ENCODE measurements around the gene ZNF41.
"Not testable (repeated sequence)": the region's sequence is repeated elsewhere in the genome, so short reads cannot be mapped to it uniquely, and the experiment has no call there.

Gene ZNF41

DNA sequence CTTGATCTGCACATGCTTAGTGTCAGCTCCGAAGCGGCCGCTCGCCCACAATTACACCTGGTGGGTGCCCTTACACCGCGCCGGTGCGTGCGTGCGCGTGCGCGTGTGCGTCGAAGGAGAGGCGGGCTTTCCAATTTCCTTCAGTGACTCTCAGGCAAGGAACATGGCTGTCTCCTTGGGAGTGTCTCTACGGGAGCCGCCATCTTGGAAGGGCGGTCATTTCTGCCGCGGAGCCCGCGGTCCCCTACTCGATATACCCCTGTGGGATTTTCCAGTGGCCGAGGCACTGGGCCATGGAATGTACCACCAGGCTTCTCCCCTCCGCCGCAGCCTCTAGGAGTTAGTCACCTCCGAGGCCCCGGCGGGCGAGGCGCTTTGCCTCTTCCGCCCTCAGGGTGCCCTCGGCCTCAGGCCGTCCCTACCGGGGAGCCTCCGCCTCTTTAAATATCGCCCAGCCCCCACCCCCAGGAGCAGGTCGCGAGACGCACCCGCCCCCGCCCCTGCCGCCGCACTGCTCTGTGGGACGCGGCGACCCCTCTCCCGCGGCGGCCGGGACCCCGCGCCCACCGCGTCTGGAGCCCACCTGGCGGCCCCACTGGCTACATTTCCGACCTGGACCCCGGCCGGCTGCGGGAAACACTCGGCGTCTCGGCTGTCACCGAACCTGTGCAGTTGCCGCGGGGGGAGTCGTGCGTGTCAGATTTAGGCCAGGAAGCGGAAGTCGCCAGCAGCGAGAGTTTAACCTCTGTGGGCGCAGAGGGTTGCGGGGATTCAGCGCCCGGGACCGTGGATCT is at the start of gene ZNF41:
Gene ZNF41, minus strand, starts transcription at position 711 of the 794 bp plus-strand sequence. CDS start 15,741 bp downstream, outside the sequence.
- DNase-seq (ENCODE audit: low read depth) = no peak

DNA sequence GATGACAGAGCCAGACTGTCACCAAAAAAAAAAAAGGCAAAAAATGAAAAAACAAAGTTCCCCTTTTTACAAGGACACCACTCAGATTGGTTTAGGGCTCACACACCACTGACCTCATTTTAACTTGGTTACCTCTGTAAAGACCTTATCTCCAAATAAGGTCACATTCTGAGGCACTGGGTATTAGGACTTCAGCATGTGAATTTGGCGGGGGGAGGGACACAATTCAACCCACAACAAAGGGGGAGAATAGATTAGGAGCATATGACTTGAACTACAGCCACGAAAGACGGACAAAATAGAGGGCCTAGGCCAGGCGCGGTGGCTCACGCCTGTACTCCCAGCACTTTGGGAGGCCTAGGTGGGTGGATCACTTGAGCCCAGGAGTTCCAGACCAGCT is 47.0 kb upstream of the ZNF41 start:
- no peak for DNase-seq (ENCODE audit: low read depth)

DNA sequence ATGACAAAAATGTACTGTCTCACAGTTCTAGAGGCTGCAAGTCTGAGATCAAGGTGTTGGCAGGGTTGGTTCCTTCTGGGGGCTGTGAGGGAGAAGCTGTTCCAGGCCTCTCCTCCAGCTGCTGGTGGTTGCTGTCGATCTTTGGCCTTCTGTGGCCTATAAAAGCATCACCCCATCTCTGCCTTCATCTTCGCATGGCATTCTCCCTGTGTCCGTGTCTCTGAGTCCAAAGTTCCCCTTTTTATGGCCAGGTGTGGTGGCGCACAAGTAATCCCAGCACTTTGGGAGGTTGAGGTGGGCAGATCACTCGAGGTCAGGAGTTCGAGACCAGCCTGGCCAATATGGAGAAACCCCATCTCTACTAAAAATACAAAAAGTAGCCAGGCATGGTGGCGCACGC is 46.5 kb upstream of the ZNF41 start:
- DNase-seq (ENCODE audit: low read depth) = no peak

DNA sequence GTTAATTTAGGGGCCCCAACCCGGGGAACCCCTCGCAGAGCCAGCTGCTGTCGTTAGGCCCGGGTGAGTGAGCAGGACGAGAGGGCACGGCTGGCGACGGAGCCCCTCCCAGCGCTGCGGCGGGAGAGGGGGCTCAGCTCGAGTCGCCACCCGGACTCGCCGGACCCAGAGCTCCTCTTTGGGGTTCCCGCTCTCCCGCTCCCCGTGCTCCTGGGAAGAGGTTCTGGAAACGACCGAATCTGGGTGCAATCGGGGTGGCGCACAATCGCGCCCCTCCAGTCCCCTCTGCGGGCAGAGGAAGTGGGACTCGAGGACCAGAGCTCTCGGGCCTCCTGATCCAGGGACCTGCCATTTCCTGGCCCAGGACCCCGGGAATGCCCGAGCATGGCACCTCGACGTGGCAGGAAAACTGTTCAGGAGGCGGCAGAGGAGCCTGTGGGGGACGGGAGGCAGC is 40.7 kb upstream of the ZNF41 start:
- DNase-seq (ENCODE audit: low read depth) = no peak

DNA sequence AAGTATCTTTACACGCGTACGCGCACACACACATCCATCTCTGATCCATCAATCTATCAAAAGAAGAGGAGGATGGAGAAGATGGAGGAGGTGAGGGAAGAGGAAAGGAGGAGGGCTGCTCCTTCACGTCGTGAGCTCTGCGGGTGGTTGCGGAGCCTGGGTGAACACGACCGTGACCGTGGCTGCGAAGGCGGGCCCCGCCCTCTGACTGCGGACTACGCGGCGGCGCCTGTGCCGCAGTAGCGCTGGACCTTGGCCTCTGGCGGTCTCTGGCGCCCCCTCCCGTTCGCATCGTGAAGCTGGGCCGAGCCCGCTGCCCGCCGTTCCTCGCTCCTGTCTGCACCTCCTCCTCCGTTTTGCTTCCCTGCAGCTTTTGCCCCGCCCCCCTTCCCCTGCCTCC is 40.3 kb upstream of the ZNF41 start:
- DNase-seq (ENCODE audit: low read depth) = no peak

DNA sequence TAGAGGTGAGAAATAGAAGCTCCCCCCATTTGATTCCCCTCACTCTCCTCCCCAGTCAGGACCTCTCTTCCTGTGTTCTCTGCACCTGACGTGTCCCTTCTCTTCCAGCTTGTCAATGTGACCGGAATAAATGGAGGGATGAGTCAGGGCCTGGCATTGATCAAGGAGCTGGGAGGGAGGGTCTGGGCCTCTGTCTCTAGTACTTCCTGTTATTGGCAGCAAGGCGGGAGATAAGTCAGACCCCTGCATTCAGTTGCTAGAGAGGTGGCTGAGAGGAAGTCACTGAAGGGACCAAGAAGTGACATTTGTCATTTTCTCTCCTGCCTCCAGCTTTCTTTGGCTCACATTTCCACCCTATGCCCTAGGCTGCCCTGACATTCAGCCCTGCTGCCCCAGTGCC is 35.1 kb upstream of the ZNF41 start:
- no peak for DNase-seq (ENCODE audit: low read depth)

DNA sequence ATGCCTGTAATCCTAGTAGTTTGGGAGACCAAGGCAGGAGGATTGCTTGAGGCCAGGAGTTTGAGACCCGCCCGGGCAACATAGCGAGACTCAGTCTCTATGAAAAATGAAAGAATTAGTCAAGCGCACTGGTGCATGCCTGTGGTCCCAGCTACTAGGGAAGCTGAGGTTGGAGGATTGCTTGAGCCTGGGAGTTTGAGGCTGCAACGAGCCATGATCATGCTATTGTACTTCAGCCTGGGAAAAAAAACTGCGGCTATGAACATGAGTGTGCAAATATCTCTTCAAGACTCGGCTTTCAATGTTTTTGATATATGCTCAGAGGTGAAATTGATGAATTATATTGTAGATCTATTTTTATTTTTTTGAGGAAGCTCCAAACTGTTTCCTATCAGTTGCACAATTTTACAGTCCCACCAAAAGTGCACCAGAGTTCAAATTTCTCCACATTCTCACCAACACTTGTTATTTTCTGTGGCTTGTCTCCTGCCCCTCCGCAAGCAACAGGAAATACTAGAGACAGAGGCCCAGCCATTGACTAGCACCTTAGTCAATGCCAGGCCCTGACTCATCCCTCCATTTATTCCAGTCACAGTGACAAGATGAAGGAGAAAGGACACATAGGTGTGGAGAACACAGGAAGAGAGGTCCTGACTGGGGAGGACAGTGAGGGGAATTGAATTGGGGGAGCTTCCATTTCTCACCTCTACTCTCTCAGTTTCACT is 33.1 kb upstream of the ZNF41 start:
- no peak for DNase-seq (ENCODE audit: low read depth)

DNA sequence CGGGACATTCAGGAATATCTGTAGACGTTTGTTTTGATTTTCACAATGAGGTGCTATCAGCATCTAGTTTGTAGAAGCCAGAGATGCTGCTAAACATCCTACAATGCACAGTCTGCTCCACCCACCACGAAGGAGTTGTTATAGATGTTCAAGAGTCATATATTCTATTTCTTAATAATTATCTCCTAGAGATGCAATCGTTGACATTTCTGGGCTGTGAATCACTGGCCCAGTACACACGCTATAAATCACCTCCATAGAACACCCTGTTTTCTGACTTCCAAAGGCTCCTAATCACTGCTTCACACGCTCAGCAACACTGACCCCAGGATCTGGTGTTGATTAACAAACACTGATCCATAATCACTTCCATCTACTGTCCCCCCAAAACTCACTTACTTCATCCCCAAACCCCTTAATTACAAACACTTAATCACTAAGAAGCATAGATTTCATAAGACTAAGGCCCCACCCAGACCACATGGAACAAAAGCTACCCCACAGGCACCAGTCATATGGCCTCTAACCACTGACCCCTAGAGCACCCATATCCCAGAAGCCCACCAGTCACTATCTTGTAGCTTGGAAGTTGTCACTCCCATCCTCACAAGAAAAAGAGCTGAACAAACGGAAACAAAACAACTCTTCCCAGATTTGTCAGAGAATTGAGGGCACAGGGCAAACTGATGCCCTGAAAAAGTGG is 31.7 kb upstream of the ZNF41 start:
- no peak for DNase-seq (ENCODE audit: low read depth)

DNA sequence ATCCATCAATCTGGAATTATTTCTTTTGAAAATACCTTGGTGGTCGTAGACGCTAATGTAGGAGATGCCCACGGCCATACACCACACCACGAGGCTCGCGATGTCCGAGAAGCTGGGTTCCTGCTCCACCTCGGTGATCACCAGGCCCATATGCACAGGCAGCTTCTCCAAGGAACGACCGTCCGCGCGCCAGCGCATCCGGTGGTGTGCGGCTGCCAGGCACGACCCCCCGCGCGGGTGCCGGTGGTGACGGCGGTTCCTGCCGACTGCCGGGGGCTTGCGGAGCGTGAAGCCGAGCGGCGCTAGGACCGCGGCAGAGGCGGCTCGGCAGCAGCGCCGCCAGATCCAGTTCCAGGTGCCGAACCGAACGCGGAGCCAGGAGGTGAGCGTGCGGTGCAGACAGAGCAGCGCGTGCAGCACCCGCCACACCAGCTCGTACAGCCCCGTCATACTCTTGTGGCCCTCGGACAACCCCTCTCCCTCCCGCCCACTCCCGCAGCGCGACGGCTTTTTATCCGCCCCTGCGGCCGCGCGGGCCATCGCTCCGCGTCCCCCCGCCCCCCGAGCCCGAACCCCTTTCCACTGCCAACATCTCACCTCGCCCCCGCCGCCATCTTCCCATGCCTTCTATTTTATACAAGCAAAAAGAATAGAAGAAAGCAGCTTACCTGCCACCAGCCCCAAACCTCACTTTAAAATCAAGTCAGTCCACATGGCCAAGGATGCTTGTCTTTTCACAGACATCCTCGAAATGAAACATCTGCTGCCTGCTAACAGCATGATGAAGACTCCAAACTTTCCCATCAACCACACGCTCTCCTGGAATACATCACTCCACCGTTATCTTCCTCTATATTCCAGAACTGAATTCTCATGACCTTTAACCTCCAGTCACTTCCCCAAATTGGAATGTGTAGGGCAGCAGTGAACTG is 30.3 kb upstream of the ZNF41 start:
- DNase-seq (ENCODE audit: low read depth) = not testable (repeated sequence)

DNA sequence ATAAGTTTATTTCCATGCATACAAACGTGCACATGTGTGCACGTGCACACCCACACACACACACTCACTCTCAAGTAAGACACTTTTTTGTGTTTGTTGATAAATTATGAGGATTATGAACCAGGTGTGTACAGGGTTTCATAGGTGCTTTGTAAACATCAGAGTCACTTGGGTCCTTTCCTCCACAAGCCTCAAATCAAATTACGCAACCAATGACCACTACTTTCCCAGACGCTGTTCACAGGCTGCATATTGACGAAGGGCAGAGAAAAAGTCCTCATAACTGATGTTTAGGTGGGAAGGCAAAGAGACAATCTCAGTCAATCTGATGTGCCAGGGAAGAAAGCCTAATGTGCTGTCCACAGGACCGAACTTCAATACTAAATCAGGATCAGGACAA is 29.4 kb upstream of the ZNF41 start:
- DNase-seq (ENCODE audit: low read depth) = not testable (repeated sequence)

DNA sequence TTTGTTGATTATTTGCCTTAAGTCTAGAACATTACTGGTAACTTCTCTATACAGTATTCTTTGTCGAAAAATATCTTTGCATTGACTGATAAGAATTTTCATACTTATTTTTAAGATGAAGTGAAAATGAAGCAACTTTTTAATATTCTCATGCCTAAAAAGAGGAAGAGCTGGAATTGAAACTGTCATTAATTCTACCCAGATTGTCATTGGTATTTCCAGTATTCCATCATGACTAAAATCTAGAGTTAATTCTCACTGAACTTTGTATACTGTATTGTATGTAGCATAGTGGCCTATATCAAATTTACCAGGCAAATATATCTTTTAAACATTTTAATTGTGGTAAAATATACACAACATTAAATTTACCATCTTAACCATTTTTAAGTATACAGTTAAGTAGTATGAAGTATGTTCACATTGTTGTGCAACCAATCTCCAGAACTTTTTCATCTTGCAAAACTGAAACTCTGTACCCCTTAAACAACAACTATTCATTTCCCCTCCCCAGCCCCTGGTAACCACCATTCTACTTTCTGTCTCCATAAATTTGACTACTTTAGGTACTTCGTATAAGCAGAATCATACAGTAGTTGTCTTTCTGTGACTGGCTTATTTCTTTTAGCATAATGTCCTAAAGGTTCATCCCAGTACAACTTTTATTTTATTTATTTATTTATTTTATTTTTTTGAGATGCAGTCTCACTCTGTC is 24.3 kb upstream of the ZNF41 start:
- no peak for DNase-seq (ENCODE audit: low read depth)

DNA sequence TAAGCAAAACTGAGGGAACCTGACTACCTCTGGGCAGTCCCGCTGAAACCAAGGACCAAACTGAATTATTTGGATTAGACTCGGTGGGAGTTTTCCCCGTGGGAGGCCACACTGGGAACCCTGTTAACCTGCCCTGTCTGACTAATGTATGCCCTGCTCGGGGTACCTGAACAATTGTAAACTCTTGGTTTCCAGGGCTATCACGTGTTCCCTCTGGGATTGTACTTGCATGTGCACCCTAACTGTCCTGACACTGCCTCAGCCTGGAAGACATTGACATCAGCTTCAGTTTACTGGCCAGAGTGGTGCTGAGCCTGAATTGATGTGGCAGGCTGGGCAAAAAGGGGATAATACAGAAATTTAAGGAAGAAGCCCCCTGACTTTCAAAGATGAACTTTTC is 20.1 kb upstream of the ZNF41 start:
- no peak for DNase-seq (ENCODE audit: low read depth)

DNA sequence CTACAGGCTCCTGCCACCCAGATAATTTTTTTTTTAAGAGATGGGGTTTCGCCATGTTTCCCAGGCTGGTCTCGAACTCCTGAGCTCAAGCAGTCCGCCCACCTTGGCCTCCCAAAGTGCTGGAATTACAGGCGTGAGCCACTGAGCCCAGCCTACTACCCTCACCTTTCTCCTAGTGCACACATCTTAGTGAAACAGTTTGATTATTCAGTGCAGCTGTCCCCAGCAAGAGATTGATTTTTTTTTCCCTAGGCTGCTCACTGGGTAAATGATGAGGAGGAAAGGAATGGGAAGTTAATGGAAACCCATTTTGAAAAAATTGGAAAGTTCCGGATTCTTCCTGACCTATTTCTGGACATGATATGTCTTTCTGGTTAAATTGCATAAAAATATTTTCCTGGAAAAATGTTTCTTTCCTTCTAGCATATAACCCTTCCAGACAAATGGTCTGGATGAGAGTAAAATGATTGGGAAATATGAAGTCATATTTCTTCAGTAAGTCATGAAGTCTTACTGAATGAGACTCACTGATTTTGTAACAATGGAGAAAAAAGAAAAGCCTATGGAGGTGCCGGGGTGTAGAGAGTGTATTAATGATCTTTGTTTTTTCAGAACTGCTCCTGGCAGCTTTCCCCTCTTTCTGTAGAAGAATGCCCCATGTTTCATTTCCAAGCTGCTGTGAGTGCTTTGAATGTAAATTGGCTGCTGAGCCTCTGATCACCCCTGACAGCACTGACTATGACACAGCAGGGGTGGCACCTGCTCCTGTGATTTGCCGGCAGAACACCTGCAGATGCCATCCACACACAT is 19.5 kb upstream of the ZNF41 start:
- DNase-seq (ENCODE audit: low read depth) = no peak

DNA sequence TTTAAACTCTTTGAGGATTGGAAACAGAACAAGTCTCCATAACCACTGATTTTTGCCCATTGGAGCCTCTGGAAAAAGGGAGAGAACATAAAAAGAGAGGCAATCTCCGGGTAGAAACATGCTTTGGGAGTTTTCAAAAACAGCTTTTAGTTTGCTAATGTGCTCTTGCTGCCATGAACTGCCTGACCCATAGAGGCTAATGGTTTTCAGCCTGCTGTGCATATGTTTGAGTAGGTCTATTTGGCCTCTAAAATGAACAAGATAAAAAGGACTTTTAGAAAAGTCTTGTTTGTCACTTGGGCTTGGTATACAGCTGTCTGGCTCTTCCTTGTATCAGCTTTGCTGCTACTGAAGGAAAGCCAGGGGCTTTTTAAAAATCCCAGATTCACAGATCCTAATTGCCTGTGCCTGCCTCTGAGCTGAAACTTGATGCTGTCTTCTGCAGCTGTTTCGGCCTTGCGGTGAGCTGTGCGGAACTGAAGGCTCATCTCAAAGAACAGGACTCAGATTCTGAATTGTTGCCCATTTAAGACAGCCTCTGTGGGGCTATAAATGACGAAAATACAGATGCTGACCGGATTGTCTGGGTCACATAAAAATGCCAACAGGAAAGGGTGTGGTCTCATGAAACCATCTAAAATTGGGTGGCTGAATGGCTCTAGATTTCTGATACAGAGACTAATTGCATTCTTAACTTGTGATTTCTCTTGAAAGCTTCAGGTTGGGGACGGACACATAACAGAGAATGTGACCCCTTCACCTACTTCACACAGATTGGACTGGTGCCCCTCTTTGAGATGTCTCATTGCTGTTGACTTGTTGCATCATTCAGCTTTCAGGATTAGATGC is 18.4 kb upstream of the ZNF41 start:
- DNase-seq (ENCODE audit: low read depth) = no peak

DNA sequence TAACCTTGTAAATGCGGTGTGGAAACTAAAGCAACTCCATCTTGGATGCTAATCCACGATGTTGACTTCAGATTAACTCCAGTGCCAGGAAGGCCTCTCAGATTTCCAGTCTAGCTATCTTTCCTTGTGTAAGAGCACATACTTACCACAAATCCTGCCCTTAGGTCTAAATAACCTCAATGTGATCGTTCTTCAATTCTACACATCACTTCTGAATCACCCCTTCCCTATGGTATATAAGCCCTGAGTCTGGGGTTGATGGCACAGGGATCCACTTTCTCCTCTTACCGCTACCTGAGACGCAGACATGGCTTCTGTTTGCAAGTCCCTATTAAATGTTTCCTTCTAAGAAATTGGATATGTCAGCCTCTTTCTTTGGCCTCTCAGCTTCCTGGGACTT is 17.5 kb upstream of the ZNF41 start:
- DNase-seq (ENCODE audit: low read depth) = no peak

DNA sequence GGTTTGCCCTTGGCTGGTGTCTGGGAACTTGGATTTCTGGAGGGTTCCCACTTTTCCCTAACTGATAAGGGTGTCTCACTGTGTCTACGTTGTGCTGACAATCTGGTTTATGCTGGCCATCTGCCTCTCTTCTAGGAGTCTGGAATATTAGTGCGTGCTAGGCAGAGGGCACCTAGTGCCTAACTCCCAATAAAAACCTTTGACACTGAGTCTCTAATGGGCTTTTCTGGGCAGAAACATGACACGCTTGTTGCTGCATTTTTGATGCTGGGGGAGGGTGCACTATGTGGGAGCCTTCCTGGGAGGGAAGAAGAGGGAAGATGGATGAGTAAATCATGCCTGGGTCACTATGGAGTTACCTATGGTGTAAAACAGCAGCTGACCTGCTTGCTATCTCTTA is 16.3 kb upstream of the ZNF41 start:
- DNase-seq (ENCODE audit: low read depth) = no peak

DNA sequence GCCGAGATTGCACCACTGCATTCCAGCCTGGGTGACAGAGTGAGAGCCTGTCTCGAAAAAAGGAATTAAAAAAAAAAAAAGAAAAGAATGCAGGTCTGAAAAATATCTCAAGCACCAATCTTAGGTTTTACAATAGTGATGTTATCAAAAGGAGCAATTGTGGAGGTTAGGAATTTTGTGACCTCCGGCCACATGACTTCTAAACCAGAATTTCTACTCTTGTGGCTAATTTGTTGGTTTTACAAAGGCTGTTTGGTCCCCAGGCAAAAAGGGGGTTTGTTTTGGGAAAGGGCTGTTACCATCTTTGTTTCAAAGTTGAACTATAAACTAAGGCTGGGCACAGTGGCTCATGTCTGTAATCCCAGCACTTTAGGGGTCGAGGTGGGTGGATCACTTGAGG is 15.4 kb upstream of the ZNF41 start:
- no peak for DNase-seq (ENCODE audit: low read depth)

DNA sequence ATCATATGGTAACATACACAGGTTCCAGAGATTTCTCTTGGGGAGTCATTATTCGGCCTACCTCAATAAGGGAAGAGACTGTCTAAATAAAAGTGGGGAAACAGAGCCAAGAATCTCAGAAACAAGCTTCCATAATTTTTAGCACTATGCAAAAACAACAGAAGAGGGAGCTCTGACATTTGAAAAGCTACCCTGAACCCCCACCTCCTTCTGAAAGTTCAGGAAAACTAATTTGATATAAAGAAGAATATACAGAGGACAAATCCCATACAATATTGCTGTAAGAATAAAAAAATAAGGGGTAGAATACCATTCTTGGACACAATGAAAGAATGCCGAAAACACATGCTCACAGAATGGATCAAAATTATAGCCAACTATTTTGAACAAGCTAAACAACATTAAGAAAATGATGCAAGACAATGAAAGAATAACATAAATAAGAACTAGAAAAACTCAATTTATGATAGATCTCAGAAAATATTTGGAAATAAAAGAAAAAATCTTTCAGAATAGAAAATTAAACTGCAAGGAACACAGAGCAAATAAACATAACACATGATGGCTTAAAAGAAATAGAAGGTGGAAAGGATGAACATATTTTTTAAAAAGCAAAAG is 14.4 kb upstream of the ZNF41 start:
- DNase-seq (ENCODE audit: low read depth) = no peak

DNA sequence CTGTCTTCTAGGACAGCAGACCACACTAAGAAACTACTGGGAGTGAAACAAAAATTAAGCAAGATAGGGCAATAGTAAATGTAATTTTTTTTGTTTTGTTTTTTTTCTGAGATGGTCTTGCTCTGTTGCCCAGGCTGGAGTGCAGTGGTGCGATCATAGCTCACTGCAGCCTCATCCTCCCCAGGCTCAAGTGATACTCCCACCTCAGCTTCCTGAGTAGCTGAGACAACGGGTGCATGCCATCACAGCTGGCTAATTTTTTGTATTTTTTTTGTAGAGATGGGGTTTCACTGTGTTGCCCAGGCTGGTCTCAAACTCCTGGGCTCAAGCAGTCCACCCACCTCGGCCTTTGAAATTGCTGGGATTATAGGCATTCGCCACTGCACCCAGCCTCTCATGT is 9.1 kb upstream of the ZNF41 start:
- not testable (repeated sequence) for DNase-seq (ENCODE audit: low read depth)
